Kidney (tissue), 14 donors: Measurements from ENCODE around the gene TSFM. TPM values are rescaled to one million over a fixed set of nuclear protein-coding genes. Genes with fewer than 3 reads are reported as not detected.

Experiments used
- DNase-seq, 5 donors: peaks; one replicate each; pipeline ENCODE4 v3.0.0-alpha.2; 2013 to 2020
- FAIRE-seq: peaks from 2 replicates; lab custom pipeline; 2012; peaks lifted over from hg19 to GRCh38; lab: Jason Lieb, UNC
- H3K27ac ChIP-seq, 2 donors: one replicate each; pipeline ENCODE4 v1.7.0; 2013; ENCODE audit warnings: low read depth in 2 of 2, low read length in 2 of 2, inconsistent platforms in 1 of 2
- H3K27me3 ChIP-seq: one replicate; pipeline ENCODE4 v1.7.1; 2013; ENCODE audit warnings: low read length, inconsistent platforms; ENCODE audit not compliant: control insufficient read depth, insufficient read depth
- H3K36me3 ChIP-seq, 3 donors: one replicate each; pipeline versions ENCODE4 v1.7.0 to v1.7.1; 2013; ENCODE audit warnings: low read length in 3 of 3, control low read depth in 1 of 3, inconsistent platforms in 1 of 3; ENCODE audit not compliant: insufficient read depth in 3 of 3, control insufficient read depth in 2 of 3
- H3K4me1 ChIP-seq, 3 donors: one replicate each; pipeline versions ENCODE4 v1.7.0 to v1.7.1; 2013; ENCODE audit warnings: low read length in 3 of 3, inconsistent platforms in 1 of 3, low read depth in 1 of 3; ENCODE audit not compliant: control insufficient read depth in 2 of 3, insufficient read depth in 2 of 3
- H3K4me3 ChIP-seq, 3 donors: one replicate each; pipeline versions ENCODE4 v1.7.0 to v1.8.1; 2013; ENCODE audit warnings: low read length in 3 of 3, control low read depth in 1 of 3, inconsistent platforms in 1 of 3
- H3K9ac ChIP-seq, 3 donors: one replicate each; pipeline versions ENCODE4 v1.7.0 to v1.7.1; 2013; ENCODE audit warnings: low read length in 3 of 3, control low read depth in 1 of 3, inconsistent platforms in 1 of 3
- H3K9me3 ChIP-seq, 3 donors: one replicate each; pipeline versions ENCODE4 v1.7.0 to v1.7.1; 2013; ENCODE audit warnings: low read length in 3 of 3, control low read depth in 1 of 3, inconsistent platforms in 1 of 3; ENCODE audit not compliant: control insufficient read depth in 2 of 3, insufficient read depth in 1 of 3
- CTCF ChIP-seq: IDR thresholded peaks from 3 replicates; pipeline ENCODE4 v1.5.1; 2012; ENCODE audit warnings: mild to moderate bottlenecking, moderate library complexity, borderline replicate concordance; ENCODE audit not compliant: insufficient read depth; ENCODE audit errors: extremely low read depth
- intact Hi-C: fragments of 100-400 bp; cut with DNase I; formaldehyde crosslinking; loops from one replicate; pipeline ENCODE4 v1.11.1; 2022
- polyA plus RNA-seq: library from polyadenylated mRNA; stranded (reverse); fragments of 350-450 nt; fragmentation: Illumina TruSeq; extraction: RNeasy Lipid Tissue Mini Kit (QIAGEN cat#74804); gene quantifications from one replicate; pipeline ENCODE4 v1.2.3, GENCODE V29; 2014; ENCODE audit warnings: low read depth, low replicate concordance; ENCODE audit not compliant: insufficient read depth
- total RNA-seq: library from RNA; stranded (reverse); fragmentation: NEBNext Ultra II Directional; extraction: Animal tissue kit (Norgen Biotek cat#: 25700); gene quantifications from one replicate; pipeline ENCODE4 v1.2.1, GENCODE V29; 2021
- donor health status: control.
- donor health status: control.
- donor health status: control.
- donor health status: control.
- donor health status: control.
- donor health status: DM: yes; HTN: yes; CAD: no.
- donor health status: Normal renal cell carcinoma (clear cell type).

Gene TSFM
- total and polyA plus RNA-seq, 2 donors from 2014 or later, result 32.8 to 84.6 TPM

DNA sequence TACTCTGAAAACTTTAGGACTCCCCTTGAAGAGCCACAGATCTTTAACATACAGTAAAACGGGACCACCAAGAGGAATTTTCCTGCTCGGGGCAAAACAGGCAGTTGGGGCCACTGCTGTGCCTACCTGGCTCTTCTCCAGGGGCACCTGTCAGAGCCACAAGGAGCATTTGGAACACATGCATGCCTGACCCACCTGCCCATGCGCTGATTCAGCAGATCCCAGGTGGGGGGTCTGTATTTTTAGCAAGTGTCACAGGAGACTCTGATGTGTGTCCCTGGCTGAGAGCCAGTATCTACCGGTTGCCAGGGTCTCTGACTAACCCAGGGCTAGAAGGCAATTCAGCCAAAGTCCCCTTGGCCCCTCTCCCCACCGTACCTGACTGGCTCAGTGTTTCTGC lies 57.4 kb downstream of the TSFM start:
- H3K27ac ChIP-seq, result peak overlapping the region; percentile 23 to 47
- intact Hi-C loops, result no loop called here

GRCh38 chr12:57840726-57841125 lies 58.1 kb downstream of the TSFM start:
- Histone ChIP-seq H3K9ac (peak overlapping the region in 1 of 3 donors; percentile 23), H3K27ac (peak overlapping the region; percentile 5 to 47), H3K9me3 (no peaks in the 10 kb centered on the region), H3K4me3 (peak overlapping the region in 2 of 3 donors; percentile 3 to 92), H3K27me3 (no peaks in the 10 kb centered on the region), H3K4me1 (peaks cover 14 to 77% (median 69%) of the 10 kb centered on the region in 3 donors), H3K36me3 (no peaks in the 10 kb centered on the region)
- intact Hi-C loops, result no loop called here
- DNase-seq (no peak), FAIRE-seq (no peak)
- TF ChIP-seq CTCF, result no peak

More for the DNA sequence above, 57.4 kb downstream of the TSFM start:
- H3K4me3 ChIP-seq, result peak overlapping the region in 2 of 3 donors; percentile 47 to 92
- no peaks in the 10 kb centered on the region for H3K27me3 ChIP-seq
- peaks cover 15 to 83% (median 74%) of the 10 kb centered on the region in 3 donors for H3K4me1 ChIP-seq
- no peak for DNase-seq
- H3K9ac ChIP-seq, result peak overlapping the region in 2 of 3 donors; percentile 10 to 23
- H3K36me3 ChIP-seq, result no peaks in the 10 kb centered on the region
- H3K9me3 ChIP-seq, result no peaks in the 10 kb centered on the region
- TF ChIP-seq CTCF, result no peak
- no peak for FAIRE-seq

- peak overlapping the region in 1 of 3 donors; percentile 7 for H3K9ac ChIP-seq
- peak overlapping the region in 1 of 2 donors; percentile 5 for H3K27ac ChIP-seq
- FAIRE-seq, result no peak
- no peak for TF ChIP-seq CTCF
- H3K9me3 ChIP-seq, result no peaks in the 10 kb centered on the region
- H3K36me3 ChIP-seq, result no peaks in the 10 kb centered on the region
- H3K4me3 ChIP-seq, result peak overlapping the region in 2 of 3 donors; percentile 2 to 92
- intact Hi-C loops, result no loop called here
- H3K27me3 ChIP-seq, result no peaks in the 10 kb centered on the region
- H3K4me1 ChIP-seq, result peaks cover 10 to 70% (median 63%) of the 10 kb centered on the region in 3 donors
- no peak for DNase-seq
Measured at GRCh38 chr12:57841445-57841844, 58.9 kb downstream of the TSFM start.
